Measurements from ENCODE around the gene RRAGA.
"Not testable (repeated sequence)": the region's sequence is repeated elsewhere in the genome, so short reads cannot be mapped to it uniquely, and the experiment has no call there.

- not testable (repeated sequence) for TF ChIP-seq CTCF (IDR thresholded peaks at IDR 0.05; ENCODE audit: low read depth, low read length, missing input control); REST (IDR thresholded peaks at IDR 0.05); SP1 (IDR thresholded peaks at IDR 0.05); ATF3 (IDR thresholded peaks at IDR 0.05); RAD21 (IDR thresholded peaks at IDR 0.05); MAX (IDR thresholded peaks at IDR 0.05); EGR1 (IDR thresholded peaks at IDR 0.05; ENCODE audit: low read depth in 2 of 2); GABPA (IDR thresholded peaks at IDR 0.05 in 1 of 2, conservative IDR thresholded peaks at IDR 0.05 in 1 of 2); TAF1 (conservative IDR thresholded peaks at IDR 0.05); RXRA (IDR thresholded peaks at IDR 0.05); JUND (IDR thresholded peaks at IDR 0.05); FOXA1 (IDR thresholded peaks at IDR 0.05)
Measured at GRCh38 chr9:19021649-19022048, 27.6 kb upstream of the RRAGA start.
